HG02763 (cell line): ENCODE data around the gene TCP11L2.
A peak's percentile ranks its signal among the peaks of the same experiment; 100 is the strongest.
"Not testable (repeated sequence)": the region's sequence is repeated elsewhere in the genome, so short reads cannot be mapped to it uniquely, and the experiment has no call there.

Experiments used
- ATAC-seq: cut with Tn5 transposase; IDR thresholded peaks from one replicate; pipeline ENCODE4 v1.9.1; 2021; ENCODE audit warnings: mild to moderate bottlenecking, moderate library complexity; ENCODE audit not compliant: unreplicated experiment

Gene TCP11L2

DNA sequence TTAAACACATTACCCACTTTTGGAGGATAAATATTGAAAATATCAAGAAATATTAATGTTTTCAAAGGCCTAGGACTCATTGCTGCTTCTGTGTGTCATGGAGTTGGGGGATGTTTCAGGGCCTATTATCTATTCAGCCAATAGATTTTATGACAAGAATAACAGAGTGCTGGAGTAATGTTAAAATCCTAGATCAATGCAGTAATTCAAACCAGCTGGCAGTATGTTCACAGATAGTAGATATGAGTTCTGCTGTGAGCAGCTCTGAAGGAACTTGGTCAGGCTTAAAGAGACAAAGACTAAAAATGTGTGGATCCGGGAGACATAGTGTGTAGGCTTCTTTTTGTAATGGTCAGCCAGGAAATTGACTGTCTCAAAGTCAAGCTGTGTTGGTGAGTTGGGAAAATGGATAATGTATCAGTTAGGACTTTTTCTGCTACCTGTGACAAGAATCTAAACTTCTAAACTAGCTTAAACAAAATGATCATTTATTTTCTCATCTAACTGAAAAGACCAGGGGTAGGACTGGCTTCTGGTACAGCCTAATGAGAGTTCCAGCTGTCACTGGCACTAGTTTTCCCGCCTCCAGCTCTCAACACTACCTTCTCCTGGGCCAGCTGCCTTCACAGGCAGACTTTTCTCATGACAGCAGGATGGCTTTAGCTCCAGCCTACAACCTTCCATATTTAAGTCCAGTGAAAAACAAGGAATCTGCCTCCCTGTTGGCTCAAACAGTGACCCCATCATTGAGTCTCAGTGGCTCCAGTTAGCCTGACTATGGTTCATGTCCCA lies 38.7 kb downstream of the TCP11L2 start:
- no peak for ATAC-seq

DNA sequence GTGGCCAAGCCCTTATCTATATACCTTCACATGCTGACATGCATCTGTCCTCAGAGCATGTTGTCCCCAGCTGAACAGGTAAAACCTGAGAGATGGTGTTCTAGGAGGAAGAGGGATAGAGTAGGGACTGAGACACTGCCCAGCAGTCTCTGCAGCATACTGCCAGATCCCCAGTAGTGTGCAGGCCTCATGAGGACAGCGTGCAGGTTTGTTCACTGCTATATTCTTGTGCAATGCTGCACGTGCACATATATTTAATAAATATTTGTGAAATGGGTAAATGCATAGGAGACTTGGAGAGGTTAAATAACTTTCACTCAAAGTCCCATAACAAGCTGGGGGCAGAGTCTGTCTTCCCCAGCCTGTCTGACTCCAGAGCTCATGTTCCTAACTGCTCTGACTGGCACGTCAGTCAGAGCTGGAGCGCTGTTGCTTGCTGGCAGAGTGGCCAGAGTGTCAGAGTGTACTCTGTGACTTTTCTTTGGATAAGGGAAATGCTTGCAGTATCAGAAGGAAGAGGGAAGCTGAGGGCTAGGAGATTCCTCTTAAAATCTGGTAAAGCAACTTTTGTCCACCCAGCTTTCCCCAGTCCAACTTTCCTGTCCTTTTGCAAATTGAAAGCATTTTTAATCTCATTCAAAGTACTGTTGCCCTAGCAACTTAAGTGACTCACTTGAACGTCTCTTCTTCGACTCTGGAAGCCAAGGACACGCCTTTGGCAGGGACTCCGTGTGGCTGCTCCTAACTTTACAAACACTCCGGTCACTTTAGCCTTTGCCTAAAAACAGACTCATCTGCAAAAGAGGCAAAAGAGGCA lies 40.1 kb downstream of the TCP11L2 start:
- ATAC-seq, result no peak

DNA sequence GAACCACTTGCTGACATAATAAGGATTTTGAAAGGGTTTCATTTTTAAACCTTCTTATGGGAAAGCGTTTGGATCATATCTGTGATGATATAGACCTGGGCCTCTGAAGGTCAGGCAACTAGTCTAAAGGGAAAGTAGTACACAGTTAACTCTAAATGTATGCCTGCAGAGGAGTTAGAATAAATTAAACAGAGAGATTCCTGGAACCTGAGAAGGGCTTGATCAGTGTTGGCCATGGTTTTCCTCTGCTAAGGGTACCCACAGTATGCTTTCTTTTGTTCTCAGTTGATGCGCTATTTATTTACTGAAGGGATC lies 40.6 kb downstream of the TCP11L2 start:
- no peak for ATAC-seq

DNA sequence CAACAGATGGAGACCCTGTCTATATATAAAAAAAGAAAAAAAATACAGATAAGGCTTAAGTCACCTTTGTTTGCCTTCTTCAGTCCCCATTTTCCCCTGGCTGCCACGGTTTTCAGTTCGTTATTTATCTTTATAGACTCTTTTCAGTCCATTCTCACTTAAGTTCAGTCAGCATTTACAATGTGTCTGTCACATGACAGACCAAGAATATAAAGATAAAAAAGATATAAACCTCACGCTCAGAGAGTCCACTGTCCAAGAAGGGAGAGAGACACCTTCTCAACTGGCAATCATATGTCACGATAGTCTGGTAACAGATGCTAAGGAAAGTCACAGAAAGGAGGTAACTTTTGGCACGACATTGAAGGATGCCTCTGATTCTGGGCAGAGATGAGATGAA lies 41.6 kb downstream of the TCP11L2 start:
- no peak for ATAC-seq

DNA sequence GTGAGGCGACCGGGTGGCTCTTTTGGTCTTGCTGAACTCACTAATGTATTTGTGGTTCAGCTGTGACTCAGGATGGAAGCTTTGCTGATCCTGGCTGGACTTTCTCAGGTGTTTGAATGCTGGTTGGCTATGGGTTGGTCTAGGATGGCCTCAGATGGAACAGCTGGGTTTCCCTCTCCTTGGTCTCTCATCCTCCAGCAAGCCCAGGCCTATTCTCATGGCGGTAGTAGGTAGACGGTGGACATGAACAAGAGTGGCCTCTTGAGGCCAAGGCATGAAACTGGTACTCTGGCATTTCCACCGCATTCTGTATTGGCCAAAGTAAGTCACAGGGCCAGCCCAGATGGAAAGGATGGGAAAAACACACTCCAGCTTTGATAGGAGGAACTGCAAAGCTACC lies 43.2 kb downstream of the TCP11L2 start:
- ATAC-seq, result no peak

DNA sequence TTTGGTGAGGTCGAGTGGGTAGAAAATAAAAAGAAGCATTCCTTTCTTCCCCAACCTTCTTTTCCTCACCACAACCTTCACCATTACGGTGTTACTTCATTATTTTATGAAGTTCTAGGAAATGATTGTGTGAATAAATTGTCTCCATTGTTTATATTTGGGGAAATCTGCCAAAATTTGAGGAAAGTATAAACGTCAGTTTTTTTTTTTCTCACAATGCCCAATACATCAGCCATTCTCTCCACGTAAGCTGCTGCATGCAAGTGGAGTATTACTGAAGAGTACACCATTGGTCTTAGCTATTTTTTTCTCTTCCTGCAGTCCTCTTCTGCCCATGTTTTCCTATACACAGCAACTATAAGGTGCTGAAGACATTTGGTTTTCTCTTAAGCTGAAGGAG lies 45.9 kb downstream of the TCP11L2 start:
- ATAC-seq, result no peak

DNA sequence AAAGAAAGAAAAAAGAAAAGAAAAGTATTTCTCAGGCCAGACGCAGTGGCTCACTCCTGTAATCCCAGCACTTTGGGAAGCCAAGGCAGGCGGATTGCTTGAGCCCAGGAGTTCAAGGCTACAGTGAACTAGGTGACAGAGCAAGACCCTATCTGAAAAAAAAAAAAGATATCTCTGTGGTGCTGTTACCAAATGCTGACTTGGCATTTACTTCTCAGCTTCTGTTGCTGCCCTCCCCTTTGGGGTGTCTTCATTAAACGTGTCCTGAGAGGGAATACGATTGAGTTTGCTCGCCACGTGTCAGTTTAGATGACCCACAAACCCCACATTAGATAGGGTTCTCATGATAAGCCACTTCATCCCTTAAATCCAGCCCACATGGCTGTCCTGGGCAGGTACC lies 50.6 kb downstream of the TCP11L2 start:
- ATAC-seq, result no peak

DNA sequence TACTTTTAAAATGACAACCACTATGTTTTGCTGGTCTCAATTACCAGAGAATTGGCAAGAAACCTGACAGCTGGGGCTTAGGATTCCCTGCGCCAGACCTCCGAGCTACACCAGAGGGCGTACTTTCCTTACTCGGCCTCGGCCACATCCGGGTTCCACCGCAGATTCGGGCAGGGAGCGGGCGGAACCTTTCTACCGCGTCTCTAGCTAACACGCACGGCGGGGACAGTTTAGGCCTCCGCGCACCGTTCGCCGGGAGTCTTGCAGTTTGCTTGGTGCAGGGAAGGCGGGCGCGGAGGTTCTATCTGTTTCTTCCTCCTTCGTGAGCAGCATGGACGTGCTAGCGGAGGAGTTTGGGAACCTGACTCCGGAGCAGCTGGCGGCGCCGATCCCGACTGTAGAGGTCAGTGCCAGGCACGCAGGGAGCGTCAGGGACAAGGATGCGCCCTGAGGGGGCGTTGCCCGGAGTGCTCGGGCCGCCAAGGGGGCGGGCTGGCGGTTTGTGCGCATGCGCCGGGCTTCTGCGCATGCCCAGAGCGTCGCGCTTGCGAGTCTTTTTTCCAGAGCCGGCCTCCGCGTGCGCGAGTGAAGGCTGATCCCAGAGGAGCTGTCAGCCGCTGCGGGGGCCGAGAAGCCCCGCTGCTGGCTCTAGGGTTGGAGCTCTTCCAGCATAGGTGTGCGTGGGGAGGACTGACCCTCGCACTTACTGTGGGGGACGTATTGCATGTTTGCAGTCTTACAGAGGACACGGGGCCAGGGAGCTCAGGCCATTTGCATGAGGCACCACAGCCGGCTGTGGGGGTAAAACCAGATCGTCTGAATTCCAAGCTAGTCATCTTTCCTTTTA lies 55.2 kb downstream of the TCP11L2 start, which contains the start of gene POLR3B:
Gene POLR3B, plus strand, starts transcription at position 200 of the 847 bp plus-strand sequence. Its CDS starts 132 bp downstream, at position 332.
- ATAC-seq, result peak; percentile 87

DNA sequence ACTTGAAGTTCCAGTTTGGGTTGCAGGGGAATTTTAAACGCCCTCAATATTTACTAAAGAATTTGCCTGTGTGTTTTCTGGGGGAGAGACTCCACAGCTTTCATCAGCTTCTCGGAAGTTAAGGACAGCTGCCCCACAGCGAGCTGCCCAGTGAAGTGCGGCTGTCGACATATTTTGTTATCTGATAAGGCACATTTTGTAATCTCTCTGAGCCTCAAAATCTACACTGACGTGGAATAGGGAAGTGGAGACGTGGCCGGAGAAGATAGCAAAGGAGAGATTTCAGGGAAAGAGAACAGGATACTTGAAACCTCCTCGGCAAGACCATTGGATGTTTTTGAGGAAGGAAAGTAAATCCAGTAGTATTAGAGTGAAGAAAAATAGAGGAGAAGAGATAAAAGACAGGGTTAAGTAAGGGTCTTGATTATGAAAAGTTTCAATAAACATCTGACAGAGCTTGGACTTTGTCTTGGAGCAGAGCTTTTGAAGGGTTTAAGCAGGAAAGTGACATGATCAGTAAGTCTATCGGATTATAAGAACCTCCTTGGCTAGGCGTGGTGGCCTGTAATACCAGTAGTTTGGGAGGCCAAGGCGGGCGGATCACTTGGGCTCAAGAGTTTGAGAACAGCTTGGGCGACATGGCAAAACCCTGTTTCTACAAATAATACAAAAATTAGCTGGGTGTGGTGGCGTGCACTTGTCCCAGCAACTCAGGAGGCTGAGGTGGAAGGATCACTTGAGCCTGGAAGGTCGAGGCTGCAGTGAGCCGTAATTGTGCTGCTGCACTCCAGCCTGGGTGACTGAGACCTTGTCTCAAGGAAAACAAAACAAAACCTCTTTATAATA lies 56.1 kb downstream of the TCP11L2 start:
- ATAC-seq, result peak; percentile 5

DNA sequence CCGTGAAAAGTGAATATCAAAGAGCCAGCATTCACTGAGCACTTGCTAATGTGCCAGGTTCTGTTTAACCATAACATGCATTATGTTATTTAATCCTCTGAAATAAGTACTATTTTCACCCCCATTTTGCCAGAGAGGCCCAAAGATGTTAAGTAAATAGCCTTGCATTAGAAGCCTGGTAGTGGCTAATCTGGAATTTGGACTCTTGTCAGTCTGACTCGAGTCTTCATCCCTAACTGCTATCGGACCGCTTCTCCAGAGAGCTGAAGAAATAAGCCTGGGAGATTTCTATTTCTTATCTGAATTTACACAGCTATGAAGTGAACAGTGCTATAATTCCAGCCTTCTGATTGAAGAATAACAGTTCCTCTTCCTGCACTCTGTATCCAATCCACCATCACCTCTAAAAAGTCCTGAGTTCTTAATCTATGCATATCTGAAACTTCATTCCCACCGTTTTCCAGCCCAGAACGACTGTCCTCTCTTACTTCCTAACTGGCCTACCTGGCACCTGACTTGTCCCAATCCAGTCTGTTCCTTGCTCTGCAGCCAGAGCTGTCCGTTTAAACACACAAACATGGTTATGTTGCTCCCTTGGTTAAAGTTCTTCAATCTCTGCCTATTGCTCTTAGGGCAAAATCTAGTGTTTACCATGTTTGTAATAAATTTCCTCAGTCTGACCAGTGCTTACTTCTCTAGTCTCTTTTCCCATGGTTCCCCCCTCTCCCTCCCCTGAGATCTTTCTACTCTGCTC lies 57.3 kb downstream of the TCP11L2 start:
- no peak for ATAC-seq

DNA sequence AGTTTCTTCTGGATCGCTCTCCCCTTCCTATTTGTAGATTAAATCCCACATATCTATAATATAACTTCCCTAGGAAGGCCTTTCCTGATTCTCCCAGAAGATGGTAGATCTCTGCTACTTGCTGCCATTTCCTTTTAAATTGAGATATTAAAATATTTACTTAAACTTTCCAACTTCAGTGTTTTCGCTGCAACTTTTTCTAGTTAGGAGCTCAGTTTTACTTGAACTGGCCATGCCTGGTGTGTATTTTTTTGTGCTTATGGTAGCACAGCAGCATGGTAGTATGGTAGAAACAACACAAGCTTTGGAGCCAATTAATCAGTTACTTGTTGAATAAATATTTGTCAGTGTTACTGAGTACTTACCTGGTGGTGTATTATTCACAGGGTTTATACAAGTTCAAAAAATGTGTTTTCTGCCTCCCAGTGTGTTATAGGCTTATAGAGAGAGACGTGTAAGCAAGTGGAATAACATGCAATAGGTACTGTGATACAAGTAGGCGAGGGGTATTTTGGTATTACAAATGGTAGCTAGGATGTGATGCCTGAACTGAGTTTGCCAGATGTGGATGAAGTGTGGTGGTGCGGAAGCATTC lies 58.0 kb downstream of the TCP11L2 start:
- no peak for ATAC-seq

DNA sequence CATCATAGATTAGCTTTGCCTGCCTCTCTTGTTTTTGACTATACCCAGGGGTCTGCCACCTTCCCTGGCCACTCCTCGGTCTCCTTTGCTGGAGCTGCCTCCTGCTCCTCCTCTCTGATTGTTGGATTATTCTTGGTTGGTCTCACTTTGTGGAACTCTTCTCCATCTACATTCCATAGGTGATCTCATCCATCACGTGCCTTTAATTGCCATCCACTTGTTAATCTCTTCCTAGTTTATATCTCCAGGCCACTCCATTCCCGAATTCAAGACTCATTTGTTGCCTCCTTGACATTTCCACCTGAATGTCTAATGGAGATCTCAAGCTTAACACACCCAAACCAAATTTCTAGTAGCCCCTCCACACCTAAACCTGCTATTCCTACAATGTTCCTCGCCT lies 60.4 kb downstream of the TCP11L2 start:
- no peak for ATAC-seq

DNA sequence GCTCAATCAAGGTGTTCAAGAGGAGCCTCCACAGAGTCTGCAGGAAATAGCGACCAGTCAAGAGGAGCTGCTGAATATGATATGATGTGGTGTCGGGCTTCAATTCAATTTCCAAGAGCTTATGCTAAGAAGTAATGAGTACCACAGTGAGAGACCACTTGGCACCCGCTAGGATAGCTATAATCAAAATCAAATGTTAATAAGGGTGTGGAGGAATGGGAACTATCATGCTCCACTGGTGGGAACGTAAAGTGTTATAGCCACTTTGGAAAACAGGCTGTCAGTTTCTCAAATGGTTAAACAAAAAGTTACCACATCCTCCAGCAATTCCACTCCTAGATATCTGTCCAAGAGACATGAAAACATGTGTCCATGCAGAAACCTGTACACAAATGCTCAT lies 61.7 kb downstream of the TCP11L2 start:
- no peak for ATAC-seq

DNA sequence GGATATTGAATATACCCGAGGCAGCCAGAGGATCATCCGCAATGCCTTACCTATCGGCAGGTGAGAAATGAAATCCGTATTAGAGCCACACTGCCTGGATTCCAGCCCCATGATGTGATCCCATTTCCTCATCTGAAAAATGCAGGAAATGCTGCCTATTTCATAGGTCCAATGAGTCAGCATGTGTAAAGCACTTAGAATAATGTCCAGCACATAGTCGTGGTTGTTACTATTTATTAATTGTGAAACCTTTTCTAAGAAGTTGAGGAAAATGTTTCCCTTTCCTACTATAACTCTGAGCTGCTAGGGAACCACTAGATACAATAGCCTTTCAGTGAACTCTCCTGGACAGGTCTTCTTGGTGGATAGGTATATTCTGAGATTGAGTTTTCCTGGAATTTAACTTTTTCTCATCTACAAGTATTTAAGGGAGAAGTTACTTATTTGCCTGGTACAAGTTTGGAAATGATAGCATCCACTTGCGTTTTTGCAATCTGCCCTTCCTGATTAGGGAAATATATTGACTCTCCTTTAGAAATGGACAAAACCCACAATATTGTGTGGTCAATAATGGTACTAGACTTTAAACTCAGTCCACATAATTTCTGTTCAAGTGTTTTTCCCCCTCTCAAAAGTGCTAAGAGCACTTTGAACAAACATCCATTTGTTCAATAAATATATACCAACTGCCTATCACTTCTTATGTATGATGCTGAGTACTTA lies 67.3 kb downstream of the TCP11L2 start:
- ATAC-seq, result no peak

DNA sequence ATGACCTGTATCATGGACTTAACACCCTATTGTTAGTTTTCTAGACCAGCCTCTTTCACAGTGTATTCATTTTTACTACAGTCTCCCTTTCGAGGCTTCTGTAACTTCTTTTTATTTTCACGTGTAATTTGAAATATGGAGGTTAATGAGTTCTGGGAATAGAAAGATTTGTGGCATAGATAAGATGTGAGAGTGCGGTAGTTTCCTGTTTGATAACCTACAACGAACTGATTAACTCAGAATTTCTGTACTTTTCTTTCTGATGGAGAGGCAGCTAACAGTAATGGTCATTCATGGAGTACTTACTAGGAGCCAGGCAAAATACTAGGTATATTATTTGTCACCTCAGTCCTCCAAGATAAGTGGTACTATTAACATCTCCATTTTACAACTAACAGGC lies 76.3 kb downstream of the TCP11L2 start:
- ATAC-seq, result no peak

DNA sequence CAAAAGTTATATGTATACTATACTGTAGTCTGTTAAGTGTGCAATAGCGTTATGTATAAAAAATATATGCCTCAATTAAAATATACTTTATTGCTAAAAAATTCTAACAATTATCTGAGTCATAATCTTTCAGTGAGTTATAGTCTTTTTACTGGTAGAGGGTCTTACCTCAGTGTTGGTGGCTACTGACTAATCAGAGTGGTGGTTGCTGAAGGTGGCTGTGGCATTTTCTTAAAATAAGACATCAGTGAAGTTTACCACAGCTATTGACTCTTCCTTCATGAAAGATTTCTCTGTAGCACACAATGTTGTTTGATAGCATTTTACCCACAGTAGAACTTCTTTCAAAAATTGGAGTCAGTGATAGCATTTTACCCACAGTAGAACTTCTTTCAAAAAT lies 78.4 kb downstream of the TCP11L2 start:
- ATAC-seq, result no peak

DNA sequence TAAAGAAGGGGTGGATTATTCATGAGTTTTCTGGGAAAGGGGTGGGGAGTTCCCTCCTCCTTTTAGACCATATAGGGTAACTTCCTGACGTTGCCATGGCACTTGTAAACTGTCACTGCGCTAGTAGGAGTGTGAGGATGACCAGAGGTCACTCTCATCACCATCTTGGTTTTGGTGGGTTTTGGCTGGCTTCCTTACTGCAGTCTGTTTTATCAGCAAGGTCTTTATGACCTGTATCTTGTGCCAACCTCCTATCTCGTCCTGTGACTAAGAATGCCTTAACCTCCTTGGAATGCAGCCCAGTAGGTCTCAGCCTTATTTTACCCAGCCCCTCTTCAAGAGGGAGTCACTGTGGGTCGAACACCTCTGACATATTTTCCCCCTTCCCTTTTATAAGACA lies 79.3 kb downstream of the TCP11L2 start:
- ATAC-seq, result not testable (repeated sequence)

DNA sequence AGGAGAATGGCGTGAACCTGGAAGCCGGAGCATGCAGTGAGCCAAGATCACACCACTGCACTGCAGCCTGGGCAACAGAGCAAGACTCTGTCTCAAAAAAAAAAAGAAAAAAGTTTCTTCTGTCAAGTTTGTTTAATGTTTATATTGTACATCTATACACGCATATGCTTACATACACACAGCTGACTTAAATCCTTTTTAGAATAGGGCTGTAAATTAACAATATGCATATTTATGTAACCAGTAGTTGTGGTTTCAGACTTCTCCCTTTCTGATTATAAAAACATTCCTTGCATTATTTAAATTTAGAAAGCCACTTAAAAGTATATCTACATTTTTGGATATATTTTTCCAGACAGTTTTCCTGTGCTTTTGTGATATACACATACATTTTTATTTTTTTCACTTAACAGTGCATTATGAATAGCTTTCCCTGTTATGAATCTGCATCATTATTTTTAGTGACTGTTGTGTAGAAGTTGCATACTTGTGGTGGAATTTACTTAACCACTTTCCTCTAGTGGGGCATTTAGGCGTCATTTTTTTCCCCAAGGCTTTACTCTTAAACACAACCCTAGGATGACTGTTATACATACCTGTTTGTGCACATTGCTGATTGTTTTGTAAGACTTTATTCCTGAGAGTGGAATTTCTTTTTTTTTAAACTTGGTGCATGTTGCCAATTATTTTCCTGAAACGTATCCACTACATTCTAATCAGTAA lies 84.4 kb downstream of the TCP11L2 start:
- no peak for ATAC-seq
